Common myeloid progenitor, CD34-positive (primary cell): ENCODE results near the gene RALGDS.

Experiments
- CTCF ChIA-PET: fragments of 350-600 bp; sonication (Branson Sonifier 250); formaldehyde crosslinking; loops from one replicate; lab custom pipeline; 2021; ENCODE audit warnings: antibody characterized with exemption; lab: Charles Lee
- POLR2A ChIA-PET: fragments of 350-600 bp; sonication (Branson Sonifier 250); formaldehyde crosslinking; loops from one replicate; lab custom pipeline; 2021; ENCODE audit warnings: antibody characterized with exemption; lab: Charles Lee
- DNase-seq, 3 donors: peaks; one replicate each; pipeline versions ENCODE4 v3.0.0 to v3.0.0-alpha.2; 2013
- H3K27ac ChIP-seq, 2 experiments: 1 replicate in 1 of 2; 2 replicates in 1 of 2; pipeline ENCODE4 v1.7.0; 2013; ENCODE audit warnings: inconsistent platforms in 2 of 2, low read length in 2 of 2, mild to moderate bottlenecking in 2 of 2, low read depth in 1 of 2, moderate library complexity in 1 of 2; ENCODE audit not compliant: severe bottlenecking in 2 of 2, insufficient read depth in 1 of 2, poor library complexity in 1 of 2
- H3K27me3 ChIP-seq, 5 experiments: replicated peaks in 2 of 5; 1 replicate in 3 of 5; 2 replicates in 2 of 5; pipeline versions ENCODE4 v1.6.1 to v1.7.0; 2013; ENCODE audit warnings: low read length in 4 of 5, mild to moderate bottlenecking in 2 of 5, moderate library complexity in 2 of 5, inconsistent platforms in 1 of 5; ENCODE audit not compliant: insufficient read depth in 5 of 5, control insufficient read depth in 4 of 5
- H3K36me3 ChIP-seq, 4 experiments: 1 replicate in 2 of 4; 2 replicates in 2 of 4; pipeline versions ENCODE4 v1.6.1 to v1.7.0; 2013; ENCODE audit warnings: low read length in 3 of 4, control low read depth in 1 of 4, mild to moderate bottlenecking in 1 of 4; ENCODE audit not compliant: control insufficient read depth in 4 of 4, insufficient read depth in 4 of 4
- H3K4me1 ChIP-seq, 4 experiments: 1 replicate in 3 of 4; 2 replicates in 1 of 4; pipeline versions ENCODE4 v1.6.1 to v1.7.1; 2013; ENCODE audit warnings: low read length in 3 of 4, mild to moderate bottlenecking in 3 of 4, control low read depth in 1 of 4, inconsistent platforms in 1 of 4, moderate library complexity in 1 of 4; ENCODE audit not compliant: control insufficient read depth in 4 of 4, insufficient read depth in 4 of 4; ENCODE audit errors: control extremely low read depth in 1 of 4
- H3K4me3 ChIP-seq, 7 experiments: 1 replicate in 4 of 7; 2 replicates in 3 of 7; pipeline versions ENCODE4 v1.5.1 to v1.7.0; 2013; ENCODE audit warnings: mild to moderate bottlenecking in 7 of 7, low read length in 6 of 7, moderate library complexity in 6 of 7, inconsistent platforms in 2 of 7, low read depth in 2 of 7, control low read depth in 1 of 7; ENCODE audit not compliant: insufficient read depth in 4 of 7, control insufficient read depth in 1 of 7; ENCODE audit errors: extremely low read depth in 1 of 7
- H3K9me3 ChIP-seq, 5 experiments: 1 replicate in 4 of 5; 2 replicates in 1 of 5; pipeline versions ENCODE4 v1.6.1 to v1.7.1; 2013; ENCODE audit warnings: low read length in 4 of 5, mild to moderate bottlenecking in 2 of 5, inconsistent platforms in 1 of 5, low read depth in 1 of 5, moderate library complexity in 1 of 5; ENCODE audit not compliant: control insufficient read depth in 4 of 5, insufficient read depth in 2 of 5; ENCODE audit errors: control extremely low read depth in 1 of 5
- WGBS: methylation state at CpG from one replicate; pipeline ENCODE4 v1.1.5; 2013; ENCODE audit not compliant: insufficient coverage; 5-methylcytosine and 5-hydroxymethylcytosine counted together

The RALGDS gene

GRCh38 chr9:133167096-133167730 is 46.2 kb upstream of the RALGDS start:
- POLR2A ChIA-PET = interaction anchor here (0.6 kb wide), 1 partner anchor 12 kb away, joined by 3 read pairs; no protein-coding TSS in a partner anchor
- DNase-seq = no peak
- Histone ChIP-seq H3K36me3 (peaks cover 0 to 2% (median 0%) of the 10 kb centered on the region in 4 experiments), H3K27me3 (no peaks in the 10 kb centered on the region), H3K4me1 (peaks cover 0 to 30% (median 27%) of the 10 kb centered on the region in 4 experiments), H3K27ac (no peak overlapping the region), H3K4me3 (no peak overlapping the region), H3K9me3 (no peaks in the 10 kb centered on the region)
- CTCF ChIA-PET = interaction anchor here (1.3 to 3.4 kb wide), 4 partner anchors 9 to 20 kb away, joined by 3 to 14 read pairs (median 4); no protein-coding TSS in a partner anchor
- 65% methylated on average over 3 of the region's 3 CpGs for WGBS

GRCh38 chr9:133166392-133166791 is 45.4 kb upstream of the RALGDS start:
- no peak for DNase-seq
- CTCF ChIA-PET = interaction anchor here (1.3 to 3.4 kb wide), 4 partner anchors 8 to 20 kb away, joined by 3 to 14 read pairs (median 4); no protein-coding TSS in a partner anchor
- no peak overlapping the region for H3K4me3 ChIP-seq
- no peaks in the 10 kb centered on the region for H3K9me3 ChIP-seq
- WGBS = 94% methylated on average over 17 of the region's 17 CpGs
- H3K36me3 ChIP-seq = peaks cover 0 to 6% (median 3%) of the 10 kb centered on the region in 4 experiments
- H3K27me3 ChIP-seq = no peaks in the 10 kb centered on the region
- H3K27ac ChIP-seq = no peak overlapping the region
- H3K4me1 ChIP-seq = peaks cover 0 to 36% (median 31%) of the 10 kb centered on the region in 4 experiments
- POLR2A ChIA-PET = no interaction called here

GRCh38 chr9:133165452-133165730 is 44.4 kb upstream of the RALGDS start:
- no peaks in the 10 kb centered on the region for H3K9me3 ChIP-seq
- POLR2A ChIA-PET = no interaction called here
- peaks cover 0 to 36% (median 32%) of the 10 kb centered on the region in 4 experiments for H3K4me1 ChIP-seq
- CTCF ChIA-PET = no interaction called here
- H3K27ac ChIP-seq = no peak overlapping the region
- DNase-seq = no peak
- no peak overlapping the region for H3K4me3 ChIP-seq
- no peaks in the 10 kb centered on the region for H3K27me3 ChIP-seq
- 92% methylated on average over 2 of the region's 2 CpGs for WGBS
- H3K36me3 ChIP-seq = peaks cover 0 to 14% (median 6%) of the 10 kb centered on the region in 4 experiments

- H3K9me3 ChIP-seq = no peaks in the 10 kb centered on the region
- H3K27me3 ChIP-seq = no peaks in the 10 kb centered on the region
- H3K36me3 ChIP-seq = peaks cover 0 to 24% (median 11%) of the 10 kb centered on the region in 4 experiments
- no peak for DNase-seq
- WGBS = 61% methylated on average over 12 of the region's 13 CpGs
- ChIA-PET POLR2A (interaction anchor here (0.6 to 1.6 kb wide), 4 partner anchors 16 to 202 kb away, joined by 3 to 5 read pairs (median 3); no protein-coding TSS in a partner anchor), CTCF (interaction anchor here (1.1 to 1.8 kb wide), 2 partner anchors 17 to 22 kb away, joined by 3 to 7 read pairs; no protein-coding TSS in a partner anchor)
- peak overlapping the region; percentile 28 to 83 (median 77) for H3K4me3 ChIP-seq
- peaks cover 0 to 36% (median 32%) of the 10 kb centered on the region in 4 experiments for H3K4me1 ChIP-seq
- peak overlapping the region in 1 of 2 experiments; percentile 66 for H3K27ac ChIP-seq
Measured at GRCh38 chr9:133164191-133164590, 43.2 kb upstream of the RALGDS start.

- DNase-seq = peak; percentile 60 to 75 (median 69)
- H3K9me3 ChIP-seq = no peaks in the 10 kb centered on the region
- peak within 1 kb of the TSS in 1 of 2 experiments; percentile 66 for H3K27ac ChIP-seq
- peaks cover 0 to 29% (median 12%) of the 10 kb centered on the region in 4 experiments for H3K36me3 ChIP-seq
- under 1% methylated on average over 43 of the region's 56 CpGs for WGBS
- ChIA-PET CTCF (interaction anchor here (1.1 to 1.8 kb wide), 2 partner anchors 17 to 22 kb away, joined by 3 to 7 read pairs; no protein-coding TSS in a partner anchor), POLR2A (interaction anchor here (0.6 to 1.6 kb wide), 4 partner anchors 15 to 201 kb away, joined by 3 to 5 read pairs (median 3); no protein-coding TSS in a partner anchor)
- no peaks in the 10 kb centered on the region for H3K27me3 ChIP-seq
- H3K4me1 ChIP-seq = peaks cover 0 to 36% (median 32%) of the 10 kb centered on the region in 4 experiments
- peak within 1 kb of the TSS; percentile 28 to 83 (median 77) for H3K4me3 ChIP-seq
Measured at GRCh38 chr9:133163504-133164172, 42.6 kb upstream of the RALGDS start, which contains the start of gene GBGT1. Gene GBGT1 (minus strand): TSS chr9:133163914. CDS start chr9:133162412, 1,502 bp downstream.

- POLR2A ChIA-PET = interaction anchor here (1.0 to 1.6 kb wide), 2 partner anchors 19 to 159 kb away, joined by 3 read pairs; no protein-coding TSS in a partner anchor
- Histone ChIP-seq H3K4me1 (peaks cover 0 to 36% (median 32%) of the 10 kb centered on the region in 4 experiments), H3K27ac (peak overlapping the region in 1 of 2 experiments; percentile 66), H3K27me3 (no peaks in the 10 kb centered on the region), H3K4me3 (peak overlapping the region; percentile 28 to 83 (median 77)), H3K9me3 (no peaks in the 10 kb centered on the region), H3K36me3 (peaks cover 0 to 33% (median 12%) of the 10 kb centered on the region in 4 experiments)
- CTCF ChIA-PET = interaction anchor here (0.8 to 1.8 kb wide), 2 partner anchors 23 to 315 kb away, joined by 3 to 7 read pairs; no protein-coding TSS in a partner anchor
- 65% methylated on average over 47 of the region's 54 CpGs for WGBS
- DNase-seq = no peak
Measured at GRCh38 chr9:133162861-133163503, 41.9 kb upstream of the RALGDS start.
